Stimulated activated CD8-positive, alpha-beta memory T cell treated with anti-CD3 and anti-CD28 coated beads, Interleukin-7, amount 100 ng/mL, for 4 hours (primary cell): Measurements from ENCODE around the gene ZBTB8A.

Source experiments
- DNase-seq, 2 donors: peaks; one replicate each; pipeline ENCODE4 v3.0.0-alpha.2; 2020; ENCODE audit warnings: low read depth in 2 of 2

ZBTB8A gene

GRCh38 chr1:32652244-32652962, 113.2 kb downstream of the ZBTB8A start:
- DNase-seq, result no peak
